Ovary (tissue), 3 donors: ENCODE measurements around the gene AUTS2.

Experiments
- POLR2A ChIP-seq: fragments of 450-650 bp; IDR thresholded peaks from one replicate; pipeline ENCODE4 v1.6.1; 2017; ENCODE audit warnings: antibody characterized with exemption, mild to moderate bottlenecking, moderate library complexity
- TF ChIP-seq, protein P1 (sequence below), 3 donors: fragments of 450-650 bp in 2 of 3; fragments of 200-600 bp in 1 of 3; IDR thresholded peaks; one replicate each; pipeline versions ENCODE4 v1.5.1 to v1.8.0; 2016 to 2022; ENCODE audit warnings: antibody characterized with exemption in 3 of 3, mild to moderate bottlenecking in 1 of 3
- donor health status: DM: no; HTN: no; CAD: no.

DNA sequence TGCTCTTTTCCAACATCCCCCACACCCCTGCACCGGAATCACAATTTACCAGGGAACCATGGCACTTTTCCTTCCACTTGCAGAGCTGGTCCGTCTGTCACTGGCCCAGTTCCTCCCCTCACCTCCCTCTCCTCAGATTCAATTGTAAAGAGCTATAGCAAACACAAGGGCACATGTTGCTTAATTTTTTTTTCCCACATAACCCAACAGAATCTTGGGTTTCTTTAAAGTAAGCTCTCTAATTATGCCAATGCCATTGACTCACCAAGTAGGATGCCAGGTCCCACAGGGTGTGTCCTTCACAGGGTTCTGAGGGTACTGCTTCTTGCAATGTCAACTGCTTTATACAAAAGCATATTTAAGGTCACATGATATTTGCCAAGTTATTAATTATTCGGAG is 262.2 kb downstream of the AUTS2 start:
- TF ChIP-seq, protein P1, sequence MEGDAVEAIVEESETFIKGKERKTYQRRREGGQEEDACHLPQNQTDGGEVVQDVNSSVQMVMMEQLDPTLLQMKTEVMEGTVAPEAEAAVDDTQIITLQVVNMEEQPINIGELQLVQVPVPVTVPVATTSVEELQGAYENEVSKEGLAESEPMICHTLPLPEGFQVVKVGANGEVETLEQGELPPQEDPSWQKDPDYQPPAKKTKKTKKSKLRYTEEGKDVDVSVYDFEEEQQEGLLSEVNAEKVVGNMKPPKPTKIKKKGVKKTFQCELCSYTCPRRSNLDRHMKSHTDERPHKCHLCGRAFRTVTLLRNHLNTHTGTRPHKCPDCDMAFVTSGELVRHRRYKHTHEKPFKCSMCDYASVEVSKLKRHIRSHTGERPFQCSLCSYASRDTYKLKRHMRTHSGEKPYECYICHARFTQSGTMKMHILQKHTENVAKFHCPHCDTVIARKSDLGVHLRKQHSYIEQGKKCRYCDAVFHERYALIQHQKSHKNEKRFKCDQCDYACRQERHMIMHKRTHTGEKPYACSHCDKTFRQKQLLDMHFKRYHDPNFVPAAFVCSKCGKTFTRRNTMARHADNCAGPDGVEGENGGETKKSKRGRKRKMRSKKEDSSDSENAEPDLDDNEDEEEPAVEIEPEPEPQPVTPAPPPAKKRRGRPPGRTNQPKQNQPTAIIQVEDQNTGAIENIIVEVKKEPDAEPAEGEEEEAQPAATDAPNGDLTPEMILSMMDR (IDR thresholded peaks at IDR 0.05): no peak
- TF ChIP-seq POLR2A: no peak
